ENCODE measurements around the gene RINL.

Gene RINL

DNA sequence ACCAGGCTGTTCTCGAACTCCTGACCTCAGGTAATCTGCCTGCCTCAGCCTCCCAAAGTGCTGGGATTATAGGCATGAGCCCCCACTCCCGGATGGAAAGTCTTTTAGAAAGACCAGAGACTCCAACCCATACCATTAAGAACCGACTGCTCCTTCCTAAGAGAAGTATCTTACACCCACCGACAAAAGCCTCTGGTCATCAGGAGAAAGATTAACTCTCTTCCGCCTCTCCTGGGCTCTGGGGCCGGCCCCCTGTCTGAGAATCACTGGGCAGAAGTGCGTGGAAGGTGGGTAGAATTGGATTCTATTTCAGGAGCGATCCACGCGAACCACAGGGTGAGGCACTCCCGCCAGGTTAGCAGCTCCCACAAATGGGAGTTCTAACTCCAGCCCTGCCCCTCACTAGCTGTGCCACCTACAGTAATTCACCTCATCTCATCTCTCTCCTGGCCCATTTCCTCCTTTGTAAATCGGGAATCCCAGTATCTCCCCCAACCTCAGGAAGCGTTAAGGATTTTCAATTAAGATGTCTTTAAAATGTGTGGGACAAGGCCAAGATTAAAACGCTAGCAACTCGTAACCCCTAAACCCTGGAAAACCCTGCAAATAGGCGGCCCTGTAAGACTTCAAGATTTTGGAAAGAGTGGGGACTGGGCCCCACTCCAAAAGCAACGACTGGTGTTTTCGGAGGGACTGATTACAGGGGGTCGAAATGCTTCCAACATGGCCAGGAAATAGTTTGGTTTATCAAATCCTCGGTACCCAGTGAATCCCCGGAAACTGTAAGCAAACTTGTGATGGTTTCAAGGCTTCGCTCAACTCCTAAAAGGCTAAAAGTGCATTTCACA, 29.6 kb downstream of the RINL start:
- DNase-seq = no peak

DNA sequence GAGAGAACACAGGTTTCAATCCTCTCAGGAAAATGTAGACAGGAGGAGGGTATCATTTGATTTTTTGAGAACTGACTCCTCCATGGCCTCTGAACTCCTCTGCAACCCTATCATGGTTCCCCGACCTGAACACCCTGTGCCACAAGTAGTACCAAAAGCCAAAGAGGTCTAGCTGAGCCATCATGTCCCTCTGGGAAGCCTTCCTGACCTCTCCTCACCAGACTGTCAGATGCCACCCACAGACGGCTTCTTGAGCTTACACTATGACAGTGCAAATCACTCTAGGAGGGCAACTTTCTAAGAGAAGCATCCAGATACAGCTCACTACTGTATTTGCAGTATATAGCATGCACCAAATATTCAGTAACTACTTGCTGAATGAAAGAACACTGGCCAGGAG, 32.0 kb downstream of the RINL start:
- no peak for DNase-seq

DNA sequence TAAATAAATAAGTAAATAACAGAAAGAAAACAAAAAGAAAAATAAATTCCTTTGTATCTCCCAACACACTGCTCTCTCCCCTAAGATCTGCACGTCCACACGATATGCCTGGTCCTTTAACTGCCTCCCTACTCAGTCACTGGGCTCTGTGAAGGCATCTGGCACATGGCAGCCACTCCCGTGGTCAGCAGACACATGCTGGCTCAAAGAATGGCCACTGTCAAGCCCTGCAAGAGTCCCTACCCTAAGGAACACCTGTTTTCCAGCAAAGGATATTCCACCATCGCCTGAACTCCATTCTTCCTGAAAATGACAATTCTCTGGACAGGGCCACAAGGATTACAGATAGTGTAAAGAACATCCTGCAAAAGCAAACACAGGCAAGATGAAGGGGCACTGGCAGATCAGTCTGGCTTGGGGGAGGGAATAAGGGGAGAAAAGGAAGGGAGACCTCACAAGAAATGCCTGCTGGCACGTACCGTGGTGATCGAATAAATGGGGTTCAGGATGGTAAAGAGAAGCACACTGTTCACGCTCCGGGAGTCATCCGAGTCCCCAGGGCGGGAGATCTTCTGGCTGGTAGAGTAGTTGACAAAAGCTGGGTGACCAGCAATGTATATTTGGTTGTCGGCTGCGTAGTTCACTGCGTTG, 32.6 kb downstream of the RINL start:
- no peak for DNase-seq

DNA sequence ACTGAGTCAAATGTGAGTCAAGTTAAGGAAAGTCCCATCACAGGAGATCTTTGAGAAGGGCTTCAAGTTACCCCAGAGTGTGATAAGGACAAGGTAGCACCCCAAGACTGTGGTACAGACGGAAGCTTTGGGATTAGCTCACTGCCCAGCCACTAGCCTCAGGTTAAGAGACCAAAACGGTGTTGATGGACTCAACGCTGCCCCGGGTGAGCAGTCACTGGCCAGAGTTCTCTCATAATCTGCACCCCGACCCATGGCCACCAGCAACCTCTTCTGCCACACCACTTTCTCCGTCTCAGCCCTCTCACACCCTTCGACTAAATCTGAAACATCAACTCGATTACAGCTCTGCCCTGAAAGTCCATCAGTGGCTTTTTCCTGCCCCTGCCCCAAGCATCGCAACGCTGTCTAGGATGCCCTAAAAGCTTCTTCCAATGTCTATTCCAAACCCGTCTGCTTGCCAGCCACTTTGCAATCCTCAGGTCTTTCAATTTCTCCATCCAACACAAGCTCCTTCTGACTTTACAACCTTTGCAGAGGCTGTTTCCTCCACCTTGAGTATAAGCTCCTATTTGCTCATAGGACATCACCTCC, 33.9 kb downstream of the RINL start:
- no peak for DNase-seq

GRCh38 chr19:38843175-38843758, 34.8 kb downstream of the RINL start:
- DNase-seq = no peak

GRCh38 chr19:38842439-38843174, 35.5 kb downstream of the RINL start:
- peak; percentile 54 to 68 for DNase-seq

- no peak for DNase-seq
Observed at GRCh38 chr19:38841787-38842438, 36.2 kb downstream of the RINL start.

- DNase-seq = no peak
Observed at GRCh38 chr19:38841180-38841766, 36.8 kb downstream of the RINL start.

DNA sequence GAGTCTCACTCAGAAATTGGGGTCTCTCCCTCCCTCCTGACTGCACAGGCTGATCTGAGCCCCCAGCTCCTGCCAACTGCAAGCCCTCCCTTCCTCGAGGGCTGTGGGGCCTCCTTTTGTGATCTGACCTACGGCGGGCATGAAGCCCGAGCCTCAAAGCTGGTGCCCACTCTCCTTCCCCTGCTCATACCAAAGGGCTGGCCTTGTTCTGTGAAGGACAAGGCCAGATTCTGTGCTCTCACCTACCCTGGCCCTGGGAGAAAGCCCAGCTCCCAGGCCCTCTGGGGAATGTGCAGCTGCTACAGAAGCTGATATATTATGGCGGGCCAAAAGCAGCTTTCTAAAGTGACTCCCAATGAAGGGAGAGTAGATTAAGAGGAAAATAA, 37.5 kb downstream of the RINL start:
- no peak for DNase-seq

- no peak for DNase-seq
Observed at GRCh38 chr19:38839816-38840582, 38.1 kb downstream of the RINL start.

DNA sequence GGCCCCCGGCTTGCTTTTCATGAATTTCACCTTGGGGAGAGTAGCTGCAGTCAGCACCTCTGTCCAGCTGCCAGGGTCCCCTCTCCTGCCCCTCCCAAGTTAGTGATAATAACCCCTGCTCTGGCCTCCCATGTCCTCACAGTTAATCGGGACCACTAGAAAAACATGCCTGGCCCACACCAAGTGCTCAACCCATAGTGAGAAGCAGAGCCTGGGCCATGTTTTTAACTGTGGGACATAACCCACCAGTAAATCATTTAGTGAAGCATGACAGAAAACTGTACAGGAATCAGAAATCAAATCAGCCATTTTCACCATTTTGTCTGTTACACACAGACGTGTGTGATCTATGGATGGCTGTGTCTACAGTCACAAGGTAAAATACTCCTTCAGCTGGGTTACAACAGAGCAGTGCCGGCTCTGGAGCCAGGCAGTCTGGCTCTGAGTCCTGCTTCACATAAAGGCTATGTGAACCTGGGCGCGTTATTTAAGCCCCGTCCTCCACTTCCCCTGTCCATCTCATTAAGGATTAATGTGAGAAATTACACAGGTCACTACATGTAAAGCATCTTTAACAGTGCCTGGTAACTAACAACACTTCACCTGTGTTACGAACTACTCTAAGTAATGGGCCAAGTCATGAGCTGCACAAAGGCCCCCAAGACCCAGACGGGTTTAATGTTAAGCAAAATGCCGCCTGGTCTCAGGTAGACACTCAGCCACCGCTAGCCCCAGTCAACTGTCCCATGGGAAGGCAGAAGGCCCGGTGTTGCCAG, 38.9 kb downstream of the RINL start:
- no peak for DNase-seq

GRCh38 chr19:38838208-38838985, 39.7 kb downstream of the RINL start:
- peak; percentile 64 to 73 for DNase-seq

- no peak for DNase-seq
Observed at GRCh38 chr19:38837656-38838121, 40.4 kb downstream of the RINL start.

- no peak for DNase-seq
Observed at GRCh38 chr19:38836983-38837626, 41.0 kb downstream of the RINL start.

GRCh38 chr19:38836159-38836982, 41.7 kb downstream of the RINL start:
- no peak for DNase-seq

DNA sequence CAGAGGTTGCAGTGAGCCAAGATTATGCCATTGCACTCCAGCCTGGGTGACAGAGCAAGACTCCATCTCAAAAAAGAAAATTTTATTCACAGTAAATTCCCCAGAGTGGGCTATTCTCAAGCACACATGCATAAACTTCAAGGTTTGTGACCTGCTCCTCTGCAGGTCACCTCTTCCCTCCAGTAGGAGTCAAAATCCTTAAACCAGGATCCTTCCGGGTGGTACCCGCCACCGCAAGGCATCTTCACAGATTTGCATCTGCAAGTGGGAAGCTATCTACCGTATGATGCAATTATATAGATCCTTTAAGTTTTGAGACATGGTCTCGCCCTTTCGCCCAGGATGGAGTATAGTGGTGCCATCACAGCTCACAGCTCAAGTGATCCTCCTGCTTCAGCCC, 43.5 kb downstream of the RINL start:
- DNase-seq = no peak

DNA sequence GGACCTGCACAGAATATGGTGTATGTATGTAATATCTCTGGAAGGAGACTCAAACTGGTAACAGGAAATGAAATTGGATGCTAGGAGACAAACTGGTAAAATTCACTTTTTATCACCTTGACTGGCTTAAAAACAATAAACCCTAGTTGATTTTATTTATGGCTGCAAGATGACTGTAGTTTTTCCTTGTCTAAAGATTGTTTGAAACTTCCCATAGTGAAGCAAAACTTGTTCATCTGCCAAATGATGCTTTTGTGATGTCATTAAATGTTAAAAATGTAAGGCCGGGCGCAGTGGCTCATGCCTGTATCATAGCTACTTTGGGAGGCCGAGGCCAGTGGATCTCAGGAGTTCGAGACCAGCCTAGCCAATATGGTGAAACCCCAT, 44.0 kb downstream of the RINL start:
- no peak for DNase-seq

GRCh38 chr19:38833092-38833425, 45.0 kb downstream of the RINL start:
- no peak for DNase-seq
